Heart right ventricle (tissue), 16 donors: ENCODE measurements around the gene RBM15. TPM values are rescaled to one million over a fixed set of nuclear protein-coding genes. Genes with fewer than 3 reads are reported as not detected.
A peak's percentile ranks its signal among the peaks of the same experiment; 100 is the strongest.

ENCODE experiments used
- ATAC-seq, 8 donors: fragments of 200-7000 bp; cut with Tn5 transposase; one replicate each; pipeline ENCODE4 v1.9.1; 2020; ENCODE audit warnings: mild to moderate bottlenecking in 8 of 8, moderate library complexity in 8 of 8, moderate number of reproducible peaks in 1 of 8
- DNase-seq, 2 donors: peaks; one replicate each; pipeline ENCODE4 v3.0.0-alpha.2; 2020
- H3K27ac ChIP-seq, 10 donors: fragments of 200-600 bp; sonication (generic) in 2 of 10; one replicate each; pipeline versions ENCODE4 v1.5.0 to v1.8.0; 2020 to 2022; ENCODE audit warnings: mild to moderate bottlenecking in 3 of 10
- H3K27me3 ChIP-seq, 7 donors: fragments of 200-600 bp; one replicate each; pipeline ENCODE4 v1.8.0; 2021 to 2022; ENCODE audit warnings: mild to moderate bottlenecking in 2 of 7
- H3K36me3 ChIP-seq, 9 donors: fragments of 200-600 bp; sonication (generic) in 1 of 9; one replicate each; pipeline versions ENCODE4 v1.5.0 to v1.8.0; 2020 to 2022; ENCODE audit warnings: mild to moderate bottlenecking in 2 of 9
- H3K4me1 ChIP-seq, 9 donors: fragments of 200-600 bp; sonication (generic) in 1 of 9; one replicate each; pipeline versions ENCODE4 v1.5.0 to v1.8.0; 2020 to 2022; ENCODE audit warnings: mild to moderate bottlenecking in 4 of 9
- H3K4me3 ChIP-seq, 10 donors: fragments of 200-600 bp; sonication (generic) in 2 of 10; one replicate each; pipeline versions ENCODE4 v1.5.0 to v1.8.0; 2020 to 2022; ENCODE audit warnings: mild to moderate bottlenecking in 7 of 10, moderate library complexity in 2 of 10
- H3K9me3 ChIP-seq, 11 donors: fragments of 200-600 bp in 10 of 11; sonication (generic) in 2 of 11; one replicate each; pipeline versions ENCODE4 v1.5.0 to v1.8.0; 2013 to 2022; ENCODE audit warnings: mild to moderate bottlenecking in 2 of 11, control low read depth in 1 of 11, moderate library complexity in 1 of 11
- CTCF ChIP-seq, 9 donors: fragments of 200-600 bp; sonication (generic) in 2 of 9; IDR thresholded peaks; one replicate each; pipeline versions ENCODE4 v1.5.0 to v1.8.0; 2021 to 2022; ENCODE audit warnings: antibody characterized with exemption in 9 of 9, mild to moderate bottlenecking in 5 of 9, moderate library complexity in 1 of 9
- WGBS, 2 donors: extraction: QIAGEN DNeasy Blood & Tissue Kit; methylation state at CpG; one replicate each; pipeline ENCODE4 v1.1.7; 2013; ENCODE audit warnings: inconsistent platforms in 1 of 2; 5-methylcytosine and 5-hydroxymethylcytosine counted together
- intact Hi-C, 10 donors: fragments of 100-400 bp; cut with DNase I; formaldehyde crosslinking; loops; one replicate each; pipeline versions ENCODE4 v1.11.1 to v1.14.2; 2022
- polyA plus RNA-seq, 2 donors: library from polyadenylated mRNA; stranded (reverse); fragments of 200-250 nt; gene quantifications; one replicate each; pipeline ENCODE4 v1.2.3, GENCODE V29; 2013
- total RNA-seq, 10 donors: library from RNA; stranded (reverse); fragmentation: NEBNext Ultra II Directional in 3 of 10; extraction: Animal tissue kit (Norgen Biotek cat#: 25700) in 3 of 10; gene quantifications; one replicate each; pipeline versions ENCODE4 v1.2.1 to v1.2.4, GENCODE V29; 2021 to 2023
- donor health status: Arrhythmogenic right ventricular cardiomyopathy.
- donor health status: ischemic (EF 13 %, LVEDD 7.1; RV severe dilation, severe dysfunction).
- donor health status: healthy with polysubstance abuse.
- donor health status: DM: no; HTN: yes; CAD: no.
- donor health status: DM: no; HTN: no; CAD: no.
- donor health status: ischemic (EF 25% LVEDD 6.9; RV normal size, moderate dysfunction).
- donor health status: ischemic (EF 25% LVEDD 5.7; RV mildly dilated, moderate dysfunction).
- donor health status: healthy.
- donor health status: DM: yes; HTN: yes; CAD: no.
- donor health status: Ischemic cardiomyopathy.
- donor health status: ischemic (EF 35%, LVEDD 5.7; RV mildly dilated, moderate dysfunction).
- donor health status: nonischemic (EF 11% LVEDD 7.7; RV severe dilation, severe dysfunction).
- donor health status: DM: yes; HTN: yes; CAD: no.
- donor health status: PGD.
- donor health status: ischemic (EF 29% LVEDD 5.4; RV normal size, mild dysfunction).
- donor health status: nonischemic (EF 23%, LVEDD 6.1; RV moderate dilation, normal function).

The RBM15 gene
- total and polyA plus RNA-seq, 12 donors: 1.4 to 22.3 (median 18.8) TPM

GRCh38 chr1:110345480-110345879 lies 6.3 kb downstream of the RBM15 start:
- Histone ChIP-seq H3K4me3 (no peak overlapping the region), H3K9me3 (no peaks in the 10 kb centered on the region), H3K36me3 (peaks cover 0 to 82% (median 14%) of the 10 kb centered on the region in 9 donors), H3K27me3 (no peaks in the 10 kb centered on the region), H3K4me1 (peaks cover 12 to 100% (median 97%) of the 10 kb centered on the region in 9 donors), H3K27ac (no peak overlapping the region)
- ATAC-seq (no peak), DNase-seq (no peak)
- 81% methylated on average over 3 of the region's 3 CpGs for WGBS, 2 donors
- TF ChIP-seq CTCF (IDR thresholded peaks at IDR 0.05): no peak
- intact Hi-C loops: loop anchor here in 1 of 10 donors (10.0 kb wide), 1 partner anchor 49 kb away; the partner anchor contains the start of gene SLC16A4

- H3K27ac ChIP-seq: no peak overlapping the region
- H3K4me1 ChIP-seq: peaks cover 0 to 100% (median 97%) of the 10 kb centered on the region in 9 donors
- H3K36me3 ChIP-seq: peaks cover 0 to 70% (median 9%) of the 10 kb centered on the region in 9 donors
- ATAC-seq (no peak), DNase-seq (no peak)
- TF ChIP-seq CTCF (IDR thresholded peaks at IDR 0.05): no peak
- 70 to 72% methylated on average over 9 of the region's 9 CpGs for WGBS, 2 donors
- intact Hi-C loops: loop anchor here in 1 of 10 donors (10.0 kb wide), 1 partner anchor 48 kb away; the partner anchor contains the start of gene SLC16A4
- H3K9me3 ChIP-seq: no peaks in the 10 kb centered on the region
- no peaks in the 10 kb centered on the region for H3K27me3 ChIP-seq
- H3K4me3 ChIP-seq: no peak overlapping the region
These were observed 7.5 kb downstream of the RBM15 start for GRCh38 chr1:110346690-110347089.

- intact Hi-C loops: loop anchor here in 1 of 10 donors (10.0 kb wide), 1 partner anchor 47 kb away; the partner anchor contains the start of gene SLC16A4
- 52 to 63% methylated on average over 14 of the region's 14 CpGs for WGBS, 2 donors
- H3K36me3 ChIP-seq: peaks cover 0 to 64% (median 9%) of the 10 kb centered on the region in 9 donors
- H3K4me1 ChIP-seq: peaks cover 0 to 100% (median 92%) of the 10 kb centered on the region in 9 donors
- DNase-seq (no peak), ATAC-seq (peak in 5 of 8 donors; percentile 10 to 34 (median 22))
- H3K27ac ChIP-seq: no peak overlapping the region
- H3K27me3 ChIP-seq: no peaks in the 10 kb centered on the region
- H3K4me3 ChIP-seq: no peak overlapping the region
- H3K9me3 ChIP-seq: no peaks in the 10 kb centered on the region
- TF ChIP-seq CTCF (IDR thresholded peaks at IDR 0.05): no peak
These were observed 8.2 kb downstream of the RBM15 start for GRCh38 chr1:110347182-110347893.

- Histone ChIP-seq H3K36me3 (peaks cover 0 to 64% (median 9%) of the 10 kb centered on the region in 9 donors), H3K4me3 (no peak overlapping the region), H3K27ac (peak overlapping the region in 1 of 10 donors; percentile 8), H3K4me1 (peaks cover 0 to 93% (median 85%) of the 10 kb centered on the region in 9 donors), H3K27me3 (no peaks in the 10 kb centered on the region), H3K9me3 (no peaks in the 10 kb centered on the region)
- no peak for DNase-seq
- TF ChIP-seq CTCF (IDR thresholded peaks at IDR 0.05): no peak
- 43 to 52% methylated on average over 2 of the region's 2 CpGs for WGBS, 2 donors
- no peak for ATAC-seq
- intact Hi-C loops: loop anchor here in 1 of 10 donors (10.0 kb wide), 1 partner anchor 47 kb away; the partner anchor contains the start of gene SLC16A4
These were observed 8.9 kb downstream of the RBM15 start for GRCh38 chr1:110348050-110348449.
